Muscle of leg (tissue), 11 donors: Measurements from ENCODE around the gene NEK6. TPM values are rescaled to one million over a fixed set of nuclear protein-coding genes. Genes with fewer than 3 reads are reported as not detected.
"Not testable (repeated sequence)": the region's sequence is repeated elsewhere in the genome, so short reads cannot be mapped to it uniquely, and the experiment has no call there.

Experiments used
- DNase-seq: peaks from one replicate; pipeline ENCODE4 v3.0.0; 2013
- H3K27ac ChIP-seq: one replicate; pipeline ENCODE4 v1.5.1; 2013; ENCODE audit warnings: mild to moderate bottlenecking, low read length, control low read depth
- H3K27me3 ChIP-seq: one replicate; pipeline ENCODE4 v1.6.1; 2013; ENCODE audit warnings: low read length; ENCODE audit not compliant: control insufficient read depth, insufficient read depth
- H3K36me3 ChIP-seq: one replicate; pipeline ENCODE4 v1.6.1; 2013; ENCODE audit warnings: low read length; ENCODE audit not compliant: control insufficient read depth, insufficient read depth
- H3K4me1 ChIP-seq: one replicate; pipeline ENCODE4 v1.6.1; 2013; ENCODE audit warnings: low read length; ENCODE audit not compliant: control insufficient read depth, insufficient read depth
- H3K4me3 ChIP-seq: one replicate; pipeline ENCODE4 v1.5.1; 2013; ENCODE audit warnings: low read length, control low read depth
- H3K9me3 ChIP-seq: replicated peaks from 2 replicates; pipeline ENCODE4 v1.6.1; 2013; ENCODE audit warnings: low read depth, low read length; ENCODE audit not compliant: control insufficient read depth
- WGBS: methylation state at CpG from one replicate; pipeline ENCODE4 v1.1.5; 2013; ENCODE audit warnings: missing lambda C conversion rate; ENCODE audit not compliant: insufficient coverage; 5-methylcytosine and 5-hydroxymethylcytosine counted together
- polyA plus RNA-seq, 8 donors: library from polyadenylated mRNA; unstranded; fragments of 120-200 nt; gene quantifications; one replicate each; pipeline versions ENCODE4 v1.2.1 to v1.2.3, GENCODE V29; 2013; ENCODE audit warnings: inconsistent platforms in 1 of 8, low replicate concordance in 1 of 8; ENCODE audit not compliant: insufficient read length in 8 of 8, insufficient read depth in 1 of 8
- total RNA-seq: library from RNA; stranded (reverse); fragments of 120-200 nt; gene quantifications from one replicate; pipeline ENCODE4 v1.2.4, GENCODE V29; 2013

The NEK6 gene
- total and polyA plus RNA-seq, 9 donors = 17.7 to 52.6 (median 39.9) TPM

DNA sequence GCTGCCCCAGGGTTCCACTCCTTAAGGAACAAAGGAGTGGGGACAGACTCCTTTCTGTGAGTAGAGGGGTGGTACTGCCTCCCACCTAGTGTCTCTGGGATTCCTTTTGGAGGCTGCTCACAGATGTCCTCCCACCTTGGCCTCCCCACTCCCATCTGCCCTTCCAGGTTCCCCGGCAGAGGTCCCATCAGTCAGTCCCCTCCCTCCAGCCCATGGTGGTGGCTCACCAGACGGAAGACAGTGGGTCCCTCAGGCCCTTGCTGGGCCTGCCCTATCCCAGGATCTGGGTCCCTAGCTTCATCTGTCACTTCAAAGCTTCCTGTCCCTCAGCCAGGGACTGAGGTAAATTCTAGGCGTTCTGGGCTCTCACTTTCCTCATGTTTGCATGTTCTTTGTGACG is 35.6 kb upstream of the NEK6 start:
- Histone ChIP-seq H3K27me3 (peaks cover 2% of the 10 kb centered on the region), H3K4me1 (peaks cover 34% of the 10 kb centered on the region), H3K9me3 (no peaks in the 10 kb centered on the region), H3K4me3 (no peak overlapping the region), H3K36me3 (no peaks in the 10 kb centered on the region), H3K27ac (no peak overlapping the region)
- no peak for DNase-seq
- 95% methylated on average over 2 of the region's 4 CpGs for WGBS

DNA sequence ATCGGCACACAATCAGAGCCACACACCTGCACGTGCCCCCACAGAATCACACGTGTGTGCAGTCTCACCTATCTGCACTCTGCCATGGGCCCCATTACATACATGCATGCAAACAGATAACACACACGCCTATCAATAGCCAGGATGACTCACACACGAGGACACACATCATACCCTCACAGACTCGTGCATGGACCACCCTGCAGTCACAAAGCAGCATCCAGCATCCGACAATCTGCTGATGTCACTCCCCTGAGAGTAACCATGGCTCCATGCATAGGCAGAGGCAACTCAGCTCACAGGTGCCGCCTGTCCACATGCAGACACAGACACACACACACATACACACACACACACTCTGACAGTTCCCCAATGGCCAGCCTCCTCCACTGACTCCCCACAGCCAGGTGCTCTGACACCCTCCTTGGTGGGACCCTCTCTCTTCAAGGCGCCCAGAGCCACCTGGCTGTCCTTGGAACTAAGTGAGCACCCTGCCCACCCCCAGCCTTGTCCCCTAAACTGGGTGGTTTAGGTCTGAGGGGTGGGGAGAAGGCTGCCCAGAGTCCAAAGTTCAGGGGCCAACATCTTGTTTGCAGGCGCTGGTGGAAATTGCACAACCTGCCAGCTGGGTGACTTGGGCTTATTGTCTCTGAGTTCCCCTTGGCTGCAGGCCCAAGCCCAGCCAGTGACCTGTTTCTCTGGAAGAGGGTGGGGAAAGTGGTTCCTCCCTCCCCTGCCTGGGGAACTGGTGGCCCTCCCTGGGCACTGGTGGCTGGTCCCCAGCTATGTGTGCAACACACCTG is 34.6 kb upstream of the NEK6 start:
- 75% methylated on average over 8 of the region's 10 CpGs for WGBS
- H3K27ac ChIP-seq = peak overlapping the region; percentile 13
- DNase-seq = peak; percentile 81
- H3K4me3 ChIP-seq = no peak overlapping the region
- no peaks in the 10 kb centered on the region for H3K9me3 ChIP-seq
- H3K27me3 ChIP-seq = peaks cover 2% of the 10 kb centered on the region
- no peaks in the 10 kb centered on the region for H3K36me3 ChIP-seq
- peaks cover 27% of the 10 kb centered on the region for H3K4me1 ChIP-seq

DNA sequence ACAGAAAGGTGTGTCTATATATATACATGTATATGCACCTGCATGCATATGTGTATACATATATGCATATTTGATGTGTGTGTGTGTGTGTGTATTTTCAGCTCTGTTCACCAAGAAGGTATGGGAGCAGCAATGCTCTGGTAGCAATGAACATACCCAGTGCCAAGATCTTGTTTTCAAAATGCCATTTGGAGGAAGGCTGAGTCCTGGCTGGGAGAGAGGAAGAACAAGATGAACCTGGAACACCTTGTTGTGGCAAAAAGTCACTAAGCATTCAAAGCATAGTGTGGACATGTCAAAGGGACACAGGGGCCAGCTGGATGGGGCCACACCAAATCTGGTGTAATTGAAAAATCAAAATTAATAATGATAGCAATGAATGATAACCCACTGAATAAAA is 31.8 kb upstream of the NEK6 start:
- Histone ChIP-seq H3K27me3 (peaks cover 2% of the 10 kb centered on the region), H3K4me3 (no peak overlapping the region), H3K27ac (no peak overlapping the region), H3K36me3 (no peaks in the 10 kb centered on the region), H3K9me3 (no peaks in the 10 kb centered on the region), H3K4me1 (peaks cover 20% of the 10 kb centered on the region)
- DNase-seq = no peak

DNA sequence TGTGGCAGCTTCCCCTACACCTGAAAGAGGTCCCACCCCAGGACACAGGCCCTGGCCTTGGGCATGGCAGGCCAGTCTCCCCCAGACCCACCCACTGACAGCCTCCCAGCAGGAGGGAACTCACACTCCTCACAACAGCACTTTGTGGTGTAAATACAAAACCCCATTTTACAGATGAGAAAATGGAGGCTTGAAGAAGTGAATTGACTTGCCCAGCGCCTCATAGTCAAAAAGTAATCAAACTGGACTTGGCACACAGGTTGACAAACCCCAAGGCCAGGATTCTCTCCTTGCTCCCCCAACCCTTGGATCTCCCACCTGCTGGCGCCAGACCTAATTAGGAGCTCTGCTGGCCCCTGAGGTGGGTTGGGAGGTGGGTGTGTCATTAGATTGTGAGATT is 29.2 kb upstream of the NEK6 start:
- 100% methylated on average over 1 of the region's 2 CpGs for WGBS

GRCh38 chr9:124231095-124231737 is 26.5 kb upstream of the NEK6 start:
- peaks cover 4% of the 10 kb centered on the region for H3K9me3 ChIP-seq
- H3K4me1 ChIP-seq = no peaks in the 10 kb centered on the region
- no peak overlapping the region for H3K4me3 ChIP-seq
- DNase-seq = no peak
- H3K27ac ChIP-seq = no peak overlapping the region
- H3K36me3 ChIP-seq = no peaks in the 10 kb centered on the region
- 100% methylated on average over 1 of the region's 8 CpGs for WGBS
- no peaks in the 10 kb centered on the region for H3K27me3 ChIP-seq

More for the DNA sequence above, 29.2 kb upstream of the NEK6 start:
- Histone ChIP-seq H3K27me3 (peaks cover 2% of the 10 kb centered on the region), H3K36me3 (no peaks in the 10 kb centered on the region), H3K4me3 (no peak overlapping the region), H3K27ac (no peak overlapping the region), H3K9me3 (no peaks in the 10 kb centered on the region), H3K4me1 (peaks cover 2% of the 10 kb centered on the region)
- DNase-seq = no peak

DNA sequence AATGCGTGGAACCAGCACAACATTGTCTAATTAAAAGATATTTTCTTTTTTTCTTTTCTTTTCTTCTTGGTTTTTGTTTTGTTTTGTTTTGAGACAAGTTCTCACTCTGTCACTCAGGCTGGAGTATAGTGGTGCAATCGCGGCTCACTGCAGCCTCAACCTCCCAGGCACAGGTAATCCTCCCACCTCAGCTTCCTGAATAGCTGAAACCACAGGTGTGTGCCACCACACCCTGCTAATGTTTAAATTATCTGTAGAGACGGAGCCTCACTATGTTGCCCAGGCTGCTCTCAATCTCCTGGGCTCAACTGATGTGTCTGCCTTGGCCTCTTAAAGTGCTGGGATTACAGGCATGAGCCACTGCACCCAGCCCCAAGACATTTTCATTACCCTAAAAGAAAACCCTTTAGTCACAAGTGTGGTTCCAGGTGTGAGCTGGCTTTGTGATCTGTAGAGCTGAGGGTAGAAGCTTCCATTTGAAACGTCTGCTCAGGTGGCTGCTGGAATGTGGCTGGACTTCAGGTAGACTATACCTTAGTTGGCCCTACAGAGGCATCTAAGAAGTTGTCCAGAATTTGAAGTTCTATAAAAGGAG is 19.1 kb upstream of the NEK6 start:
- H3K4me3 ChIP-seq = no peak overlapping the region
- peaks cover 23% of the 10 kb centered on the region for H3K4me1 ChIP-seq
- DNase-seq = no peak
- no peaks in the 10 kb centered on the region for H3K27me3 ChIP-seq
- H3K36me3 ChIP-seq = no peaks in the 10 kb centered on the region
- H3K9me3 ChIP-seq = peaks cover 4% of the 10 kb centered on the region
- H3K27ac ChIP-seq = no peak overlapping the region
- 83% methylated on average over 2 of the region's 5 CpGs for WGBS

GRCh38 chr9:124239249-124240073 is 18.3 kb upstream of the NEK6 start:
- no peak overlapping the region for H3K4me3 ChIP-seq
- H3K27ac ChIP-seq = no peak overlapping the region
- H3K36me3 ChIP-seq = no peaks in the 10 kb centered on the region
- H3K27me3 ChIP-seq = no peaks in the 10 kb centered on the region
- WGBS = 74% methylated on average over 6 of the region's 7 CpGs
- peaks cover 1% of the 10 kb centered on the region for H3K9me3 ChIP-seq
- DNase-seq = no peak
- H3K4me1 ChIP-seq = peaks cover 23% of the 10 kb centered on the region

DNA sequence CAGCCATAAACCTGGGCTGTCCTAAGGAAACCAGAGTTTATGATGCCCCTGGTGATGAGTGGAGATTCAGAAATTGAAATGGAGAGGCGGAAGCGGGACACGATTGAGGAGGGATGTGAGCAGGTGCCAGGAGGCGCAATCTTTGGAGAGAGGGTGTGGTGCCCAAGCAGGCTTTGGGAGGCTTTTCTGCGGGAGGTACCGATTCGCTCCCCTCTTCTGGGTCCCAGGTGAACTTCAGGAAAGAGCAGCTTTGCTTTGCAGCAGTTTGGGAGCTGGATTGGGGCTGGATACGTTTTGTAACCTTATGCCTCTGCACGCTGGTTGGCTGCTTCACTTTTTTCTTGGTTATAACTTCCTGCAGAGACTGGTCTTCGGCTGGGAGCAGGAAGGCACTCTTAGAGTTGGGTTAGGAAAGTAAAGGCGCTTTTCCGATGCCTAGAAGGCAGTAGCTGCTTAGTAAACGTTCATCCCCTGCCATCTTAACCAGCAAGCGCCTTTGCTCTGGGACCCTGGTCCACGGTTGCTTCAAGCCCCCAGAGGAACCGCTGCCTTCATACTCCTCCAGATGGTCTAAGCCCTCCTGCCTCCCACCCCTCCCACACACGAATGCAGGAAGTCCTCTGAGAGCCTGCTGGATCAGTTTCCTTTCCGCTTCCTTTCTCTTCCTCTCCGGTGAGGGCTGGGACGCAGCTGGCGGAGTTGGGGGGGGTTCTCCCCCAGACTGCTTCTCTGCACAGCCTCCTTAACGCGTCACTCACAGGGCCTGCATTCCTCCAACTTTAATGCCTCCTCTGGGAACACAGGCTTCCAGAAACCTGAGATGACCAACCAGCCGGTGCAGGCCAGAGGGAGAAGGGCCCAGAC is 15.2 kb upstream of the NEK6 start:
- peaks cover 23% of the 10 kb centered on the region for H3K4me1 ChIP-seq
- whole genome bisulfite sequencing = 3% methylated on average over 12 of the region's 24 CpGs
- DNase-seq = peak; percentile 96
- no peaks in the 10 kb centered on the region for H3K9me3 ChIP-seq
- no peaks in the 10 kb centered on the region for H3K27me3 ChIP-seq
- H3K27ac ChIP-seq = peak overlapping the region; percentile 95
- H3K4me3 ChIP-seq = peak overlapping the region; percentile 34
- no peaks in the 10 kb centered on the region for H3K36me3 ChIP-seq

- WGBS = 100% methylated on average over 3 of the region's 5 CpGs
These were observed 10.4 kb upstream of the NEK6 start for GRCh38 chr9:124247393-124247792.

More at GRCh38 chr9:124247393-124247792, 10.4 kb upstream of the NEK6 start:
- H3K4me3 ChIP-seq, H3K27me3 ChIP-seq, H3K9me3 ChIP-seq, H3K36me3 ChIP-seq, H3K27ac ChIP-seq, DNase-seq: not testable (repeated sequence)
- H3K4me1 ChIP-seq = peaks cover 38% of the 10 kb centered on the region
